ENCODE measurements around the gene TRAPPC6A.
A peak's percentile ranks its signal among the peaks of the same experiment; 100 is the strongest.

Gene TRAPPC6A

DNA sequence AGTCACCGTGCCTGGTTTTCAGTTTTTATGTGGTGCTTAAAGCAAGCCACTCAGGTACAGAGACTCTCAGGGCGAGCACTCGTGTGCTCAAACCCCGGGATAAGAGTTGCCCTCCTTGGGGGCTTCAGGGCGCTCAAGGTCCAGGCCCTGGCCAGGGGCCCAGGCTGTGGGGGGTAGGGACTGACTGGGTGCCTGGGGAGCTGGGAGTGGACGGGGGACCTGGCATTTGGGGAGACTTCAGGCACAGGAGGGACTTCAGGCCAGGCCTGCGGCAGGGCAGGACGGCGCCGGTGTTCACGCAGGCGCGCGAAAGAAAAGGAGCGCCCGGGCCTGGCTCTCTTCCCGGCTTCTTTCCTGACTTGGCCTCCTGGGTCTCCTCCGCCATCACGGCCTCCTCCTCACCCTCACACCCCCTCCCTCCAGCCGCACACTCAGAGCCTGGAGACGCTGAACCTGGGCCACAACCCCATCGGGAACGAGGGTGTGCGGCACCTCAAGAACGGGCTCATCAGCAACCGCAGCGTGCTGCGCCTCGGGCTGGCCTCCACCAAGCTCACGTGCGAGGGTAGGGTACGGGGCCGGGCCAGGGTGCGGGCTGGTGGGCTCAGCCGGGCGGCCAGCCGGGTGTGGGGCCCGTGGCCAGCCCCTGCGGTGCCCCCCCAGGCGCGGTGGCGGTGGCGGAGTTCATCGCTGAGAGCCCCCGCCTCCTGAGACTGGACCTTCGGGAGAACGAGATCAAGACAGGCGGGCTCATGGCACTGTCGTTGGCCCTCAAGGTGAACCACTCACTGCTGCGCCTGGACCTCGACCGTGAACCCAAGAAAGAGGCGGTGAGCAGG, 33.4 kb downstream of the TRAPPC6A start:
- peaks cover 42% of the 10 kb centered on the region for H3K36me3 ChIP-seq (ENCODE audit: control insufficient read depth, insufficient read depth, low read length)
- no peak overlapping the region for H3K9ac ChIP-seq (ENCODE audit: low read length)
- no peak overlapping the region for H3K4me3 ChIP-seq (ENCODE audit: low read depth, low read length)
- no peaks in the 10 kb centered on the region for H3K9me3 ChIP-seq (ENCODE audit: control insufficient read depth, insufficient read depth, low read depth, low read length)
- H3K27ac ChIP-seq (ENCODE audit: low read depth, low read length): no peak overlapping the region
- H3K27me3 ChIP-seq (ENCODE audit: control insufficient read depth, insufficient read depth, low read length): no peaks in the 10 kb centered on the region
- no peaks in the 10 kb centered on the region for H3K4me1 ChIP-seq (ENCODE audit: control insufficient read depth, insufficient read depth, low read length)

- peaks cover 8% of the 10 kb centered on the region for H3K4me1 ChIP-seq (ENCODE audit: control insufficient read depth, insufficient read depth, low read length)
- H3K36me3 ChIP-seq (ENCODE audit: control insufficient read depth, insufficient read depth, low read length): peaks cover 42% of the 10 kb centered on the region
- no peaks in the 10 kb centered on the region for H3K9me3 ChIP-seq (ENCODE audit: control insufficient read depth, insufficient read depth, low read depth, low read length)
- H3K27ac ChIP-seq (ENCODE audit: low read depth, low read length): no peak overlapping the region
- no peak overlapping the region for H3K9ac ChIP-seq (ENCODE audit: low read length)
- H3K4me3 ChIP-seq (ENCODE audit: low read depth, low read length): no peak overlapping the region
- no peaks in the 10 kb centered on the region for H3K27me3 ChIP-seq (ENCODE audit: control insufficient read depth, insufficient read depth, low read length)
These were observed 35.3 kb downstream of the TRAPPC6A start for GRCh38 chr19:45142726-45143110.

GRCh38 chr19:45142016-45142725, 35.9 kb downstream of the TRAPPC6A start:
- Histone ChIP-seq H3K9me3 (ENCODE audit: control insufficient read depth, insufficient read depth, low read depth, low read length) (no peaks in the 10 kb centered on the region), H3K4me3 (ENCODE audit: low read depth, low read length) (no peak overlapping the region), H3K4me1 (ENCODE audit: control insufficient read depth, insufficient read depth, low read length) (peaks cover 9% of the 10 kb centered on the region), H3K36me3 (ENCODE audit: control insufficient read depth, insufficient read depth, low read length) (peaks cover 42% of the 10 kb centered on the region), H3K9ac (ENCODE audit: low read length) (no peak overlapping the region), H3K27ac (ENCODE audit: low read depth, low read length) (no peak overlapping the region), H3K27me3 (ENCODE audit: control insufficient read depth, insufficient read depth, low read length) (no peaks in the 10 kb centered on the region)

- H3K27me3 ChIP-seq (ENCODE audit: control insufficient read depth, insufficient read depth, low read length): no peaks in the 10 kb centered on the region
- peaks cover 15% of the 10 kb centered on the region for H3K4me1 ChIP-seq (ENCODE audit: control insufficient read depth, insufficient read depth, low read length)
- no peak overlapping the region for H3K27ac ChIP-seq (ENCODE audit: low read depth, low read length)
- no peak overlapping the region for H3K4me3 ChIP-seq (ENCODE audit: low read depth, low read length)
- H3K9me3 ChIP-seq (ENCODE audit: control insufficient read depth, insufficient read depth, low read depth, low read length): no peaks in the 10 kb centered on the region
- H3K36me3 ChIP-seq (ENCODE audit: control insufficient read depth, insufficient read depth, low read length): peaks cover 40% of the 10 kb centered on the region
- H3K9ac ChIP-seq (ENCODE audit: low read length): no peak overlapping the region
These were observed 36.7 kb downstream of the TRAPPC6A start for GRCh38 chr19:45141203-45141900.

GRCh38 chr19:45140533-45140932, 37.5 kb downstream of the TRAPPC6A start:
- H3K27me3 ChIP-seq (ENCODE audit: control insufficient read depth, insufficient read depth, low read length): no peaks in the 10 kb centered on the region
- no peak overlapping the region for H3K4me3 ChIP-seq (ENCODE audit: low read depth, low read length)
- H3K27ac ChIP-seq (ENCODE audit: low read depth, low read length): no peak overlapping the region
- H3K4me1 ChIP-seq (ENCODE audit: control insufficient read depth, insufficient read depth, low read length): peaks cover 21% of the 10 kb centered on the region
- H3K9me3 ChIP-seq (ENCODE audit: control insufficient read depth, insufficient read depth, low read depth, low read length): no peaks in the 10 kb centered on the region
- no peak overlapping the region for H3K9ac ChIP-seq (ENCODE audit: low read length)
- H3K36me3 ChIP-seq (ENCODE audit: control insufficient read depth, insufficient read depth, low read length): peaks cover 35% of the 10 kb centered on the region

DNA sequence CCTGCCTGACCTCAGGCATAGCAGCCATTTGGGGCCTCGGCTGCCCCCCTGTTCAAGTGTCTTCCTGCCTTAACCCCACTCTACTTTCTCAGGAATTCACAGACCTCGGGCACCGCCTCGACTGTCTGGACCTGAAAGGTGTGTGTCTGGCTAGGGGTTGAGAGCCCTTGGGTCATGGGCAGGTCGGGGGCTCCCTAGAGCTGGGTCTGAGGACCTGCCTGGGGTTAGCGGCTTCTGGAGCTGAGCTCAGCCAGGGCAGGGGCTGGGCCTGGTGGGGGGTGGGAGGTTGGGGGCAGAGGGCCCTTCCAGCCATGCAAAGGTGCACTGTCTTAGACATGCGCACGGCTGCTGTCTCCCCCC, 37.9 kb downstream of the TRAPPC6A start:
- H3K4me1 ChIP-seq (ENCODE audit: control insufficient read depth, insufficient read depth, low read length): peaks cover 21% of the 10 kb centered on the region
- no peak overlapping the region for H3K4me3 ChIP-seq (ENCODE audit: low read depth, low read length)
- H3K27ac ChIP-seq (ENCODE audit: low read depth, low read length): no peak overlapping the region
- H3K27me3 ChIP-seq (ENCODE audit: control insufficient read depth, insufficient read depth, low read length): no peaks in the 10 kb centered on the region
- peaks cover 31% of the 10 kb centered on the region for H3K36me3 ChIP-seq (ENCODE audit: control insufficient read depth, insufficient read depth, low read length)
- no peaks in the 10 kb centered on the region for H3K9me3 ChIP-seq (ENCODE audit: control insufficient read depth, insufficient read depth, low read depth, low read length)
- no peak overlapping the region for H3K9ac ChIP-seq (ENCODE audit: low read length)

DNA sequence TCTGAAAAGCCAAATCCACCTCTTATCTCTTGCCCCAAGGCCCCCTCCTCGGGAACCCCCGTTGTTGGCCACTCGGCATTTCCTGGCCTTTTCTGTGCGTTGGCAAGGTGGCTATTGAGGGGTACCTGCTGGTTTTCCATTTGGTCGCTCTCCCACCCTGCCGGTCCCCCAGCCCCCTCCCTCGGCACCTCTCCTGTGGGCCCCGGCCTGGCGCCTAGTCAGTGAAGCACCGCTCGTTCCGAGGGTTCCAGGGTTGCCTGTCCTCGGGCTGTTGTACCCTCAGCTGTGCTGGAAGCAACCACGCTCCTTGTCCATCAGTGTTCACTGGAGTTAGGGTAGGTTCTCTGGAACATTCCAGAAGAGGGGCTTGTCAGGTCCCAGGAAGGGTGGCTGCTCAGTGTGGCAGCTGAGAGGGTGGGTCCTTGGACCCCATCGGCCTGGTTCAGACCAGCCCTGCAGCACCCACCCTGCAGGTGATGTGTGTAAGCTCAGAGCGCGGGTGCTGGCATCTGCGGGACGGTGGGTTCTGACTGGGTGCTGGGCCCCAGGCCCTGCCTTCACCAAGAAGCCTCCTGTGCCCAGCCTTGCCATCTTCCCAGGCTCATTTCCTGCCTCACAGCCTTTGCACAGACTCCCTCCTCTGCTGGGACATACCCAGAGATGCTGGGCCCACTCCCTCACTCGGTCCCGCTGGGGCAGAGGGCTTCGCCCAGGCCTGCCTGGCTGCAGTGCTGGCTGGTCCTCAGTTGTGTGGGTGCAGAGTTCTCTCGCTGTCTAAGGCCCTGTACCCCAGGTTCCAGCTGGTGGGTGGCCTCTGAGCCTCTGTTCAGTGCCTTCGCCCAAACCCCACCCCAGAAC, 38.5 kb downstream of the TRAPPC6A start:
- Histone ChIP-seq H3K36me3 (ENCODE audit: control insufficient read depth, insufficient read depth, low read length) (peaks cover 27% of the 10 kb centered on the region), H3K9me3 (ENCODE audit: control insufficient read depth, insufficient read depth, low read depth, low read length) (no peaks in the 10 kb centered on the region), H3K27ac (ENCODE audit: low read depth, low read length) (peak overlapping the region; percentile 25; the same call in 1 of the 2 replicates), H3K27me3 (ENCODE audit: control insufficient read depth, insufficient read depth, low read length) (no peaks in the 10 kb centered on the region), H3K4me3 (ENCODE audit: low read depth, low read length) (no peak overlapping the region), H3K4me1 (ENCODE audit: control insufficient read depth, insufficient read depth, low read length) (peaks cover 21% of the 10 kb centered on the region), H3K9ac (ENCODE audit: low read length) (no peak overlapping the region)

- Histone ChIP-seq H3K9ac (ENCODE audit: low read length) (no peak overlapping the region), H3K27me3 (ENCODE audit: control insufficient read depth, insufficient read depth, low read length) (no peaks in the 10 kb centered on the region), H3K9me3 (ENCODE audit: control insufficient read depth, insufficient read depth, low read depth, low read length) (no peaks in the 10 kb centered on the region), H3K4me3 (ENCODE audit: low read depth, low read length) (no peak overlapping the region), H3K36me3 (ENCODE audit: control insufficient read depth, insufficient read depth, low read length) (peaks cover 24% of the 10 kb centered on the region), H3K4me1 (ENCODE audit: control insufficient read depth, insufficient read depth, low read length) (peaks cover 21% of the 10 kb centered on the region), H3K27ac (ENCODE audit: low read depth, low read length) (no peak overlapping the region)
These were observed 39.7 kb downstream of the TRAPPC6A start for GRCh38 chr19:45138303-45138751.

- Histone ChIP-seq H3K9ac (ENCODE audit: low read length) (no peak overlapping the region), H3K4me1 (ENCODE audit: control insufficient read depth, insufficient read depth, low read length) (peaks cover 21% of the 10 kb centered on the region), H3K27ac (ENCODE audit: low read depth, low read length) (0 out of 2 replicates have a peak overlapping the region, but pooled peaks have one; percentile 37), H3K27me3 (ENCODE audit: control insufficient read depth, insufficient read depth, low read length) (no peaks in the 10 kb centered on the region), H3K4me3 (ENCODE audit: low read depth, low read length) (no peak overlapping the region), H3K9me3 (ENCODE audit: control insufficient read depth, insufficient read depth, low read depth, low read length) (no peaks in the 10 kb centered on the region), H3K36me3 (ENCODE audit: control insufficient read depth, insufficient read depth, low read length) (peaks cover 14% of the 10 kb centered on the region)
These were observed 40.8 kb downstream of the TRAPPC6A start for GRCh38 chr19:45137179-45137761.

GRCh38 chr19:45136507-45137178, 41.4 kb downstream of the TRAPPC6A start:
- Histone ChIP-seq H3K9me3 (ENCODE audit: control insufficient read depth, insufficient read depth, low read depth, low read length) (no peaks in the 10 kb centered on the region), H3K9ac (ENCODE audit: low read length) (no peak overlapping the region)

More at GRCh38 chr19:45136507-45137178, 41.4 kb downstream of the TRAPPC6A start:
- H3K4me3 ChIP-seq (ENCODE audit: low read depth, low read length): no peak overlapping the region
- peaks cover 21% of the 10 kb centered on the region for H3K4me1 ChIP-seq (ENCODE audit: control insufficient read depth, insufficient read depth, low read length)
- H3K36me3 ChIP-seq (ENCODE audit: control insufficient read depth, insufficient read depth, low read length): peaks cover 10% of the 10 kb centered on the region
- no peaks in the 10 kb centered on the region for H3K27me3 ChIP-seq (ENCODE audit: control insufficient read depth, insufficient read depth, low read length)
- 0 out of 2 replicates have a peak overlapping the region, but pooled peaks have one; percentile 37 for H3K27ac ChIP-seq (ENCODE audit: low read depth, low read length)
